ENCODE data around the gene SLC8A3.

GRCh38 chr14:70036665-70037064, 152.1 kb downstream of the SLC8A3 start:
- TF ChIP-seq ZNF3 (CRISPR knock-in tag; IDR thresholded peaks at IDR 0.05): no peak
- TF ChIP-seq E2F1 (CRISPR knock-in tag; IDR thresholded peaks at IDR 0.05): no peak
- no peak for TF ChIP-seq CCNT2 (IDR thresholded peaks at IDR 0.05; ENCODE audit: borderline replicate concordance, extremely low read depth, insufficient read length, low read depth, low read length)
- no peak for TF ChIP-seq ZBTB11 (CRISPR knock-in tag; IDR thresholded peaks at IDR 0.05)
- no peak for TF ChIP-seq LCOR (CRISPR knock-in tag; IDR thresholded peaks at IDR 0.05)
- TF ChIP-seq SMAD2 (IDR thresholded peaks at IDR 0.05; ENCODE audit: low read depth, low read length): no peak
